HG02798 (cell line): ENCODE results near the gene TRIOBP.

ENCODE experiments used
- ATAC-seq: cut with Tn5 transposase; IDR thresholded peaks from one replicate; pipeline ENCODE4 v1.9.1; 2021; ENCODE audit warnings: mild to moderate bottlenecking; ENCODE audit not compliant: unreplicated experiment, poor library complexity

TRIOBP gene

DNA sequence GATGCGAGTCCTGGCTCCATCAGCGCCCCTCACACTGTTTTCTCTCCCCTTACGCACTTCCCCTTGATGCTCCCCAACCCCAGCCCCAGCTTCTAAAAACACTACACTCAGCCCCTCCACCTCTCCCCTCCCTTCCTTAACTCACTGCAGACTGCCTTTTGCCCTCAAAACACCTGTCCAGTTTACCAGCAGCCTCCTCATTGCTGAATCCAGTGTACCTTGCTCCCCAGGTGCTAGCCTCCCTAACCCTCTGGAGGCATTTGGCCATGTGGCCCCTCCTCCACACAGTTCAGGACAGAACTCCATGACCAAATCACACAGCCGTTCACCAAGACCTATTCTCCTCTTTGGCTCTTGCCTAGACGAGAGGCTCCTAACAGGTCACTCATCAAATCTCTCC lies 123.5 kb downstream of the TRIOBP start:
- ATAC-seq, result no peak

GRCh38 chr22:37822079-37822833 lies 125.4 kb downstream of the TRIOBP start:
- no peak for ATAC-seq

DNA sequence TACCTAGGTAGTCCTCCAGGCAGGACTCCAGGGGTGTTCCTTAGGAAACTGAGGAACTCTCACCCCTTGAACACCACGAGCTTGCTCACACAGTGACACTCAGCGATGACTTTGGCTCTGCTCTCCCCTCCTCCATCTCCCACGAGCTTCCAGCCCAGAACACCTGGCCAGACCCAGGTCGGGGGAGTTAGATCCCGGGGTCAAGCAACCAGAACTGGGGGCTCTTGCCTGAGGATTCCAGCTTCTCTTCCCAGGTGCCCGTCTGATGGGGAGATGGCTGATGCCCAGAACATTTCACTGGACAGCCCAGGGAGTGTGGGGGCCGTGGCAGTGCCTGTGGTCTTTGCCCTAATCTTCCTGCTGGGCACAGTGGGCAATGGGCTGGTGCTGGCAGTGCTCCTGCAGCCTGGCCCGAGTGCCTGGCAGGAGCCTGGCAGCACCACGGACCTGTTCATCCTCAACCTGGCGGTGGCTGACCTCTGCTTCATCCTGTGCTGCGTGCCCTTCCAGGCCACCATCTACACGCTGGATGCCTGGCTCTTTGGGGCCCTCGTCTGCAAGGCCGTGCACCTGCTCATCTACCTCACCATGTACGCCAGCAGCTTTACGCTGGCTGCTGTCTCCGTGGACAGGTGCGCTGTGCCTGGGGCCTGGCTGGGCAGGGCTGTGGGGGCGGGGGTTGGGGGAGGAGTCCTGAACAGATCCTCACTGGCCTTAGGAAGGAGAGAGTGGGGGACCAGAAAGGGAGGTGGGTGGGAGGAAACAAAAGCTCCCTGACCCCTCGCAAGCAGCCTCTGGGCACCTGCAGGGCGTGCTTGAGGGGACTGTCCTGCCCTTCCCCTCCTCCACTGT lies 126.5 kb downstream of the TRIOBP start, which contains the start of gene GALR3:
Gene GALR3, plus strand, starts transcription at position 249 of the 852 bp plus-strand sequence. Its CDS starts 25 bp downstream, at position 274.
- no peak for ATAC-seq

DNA sequence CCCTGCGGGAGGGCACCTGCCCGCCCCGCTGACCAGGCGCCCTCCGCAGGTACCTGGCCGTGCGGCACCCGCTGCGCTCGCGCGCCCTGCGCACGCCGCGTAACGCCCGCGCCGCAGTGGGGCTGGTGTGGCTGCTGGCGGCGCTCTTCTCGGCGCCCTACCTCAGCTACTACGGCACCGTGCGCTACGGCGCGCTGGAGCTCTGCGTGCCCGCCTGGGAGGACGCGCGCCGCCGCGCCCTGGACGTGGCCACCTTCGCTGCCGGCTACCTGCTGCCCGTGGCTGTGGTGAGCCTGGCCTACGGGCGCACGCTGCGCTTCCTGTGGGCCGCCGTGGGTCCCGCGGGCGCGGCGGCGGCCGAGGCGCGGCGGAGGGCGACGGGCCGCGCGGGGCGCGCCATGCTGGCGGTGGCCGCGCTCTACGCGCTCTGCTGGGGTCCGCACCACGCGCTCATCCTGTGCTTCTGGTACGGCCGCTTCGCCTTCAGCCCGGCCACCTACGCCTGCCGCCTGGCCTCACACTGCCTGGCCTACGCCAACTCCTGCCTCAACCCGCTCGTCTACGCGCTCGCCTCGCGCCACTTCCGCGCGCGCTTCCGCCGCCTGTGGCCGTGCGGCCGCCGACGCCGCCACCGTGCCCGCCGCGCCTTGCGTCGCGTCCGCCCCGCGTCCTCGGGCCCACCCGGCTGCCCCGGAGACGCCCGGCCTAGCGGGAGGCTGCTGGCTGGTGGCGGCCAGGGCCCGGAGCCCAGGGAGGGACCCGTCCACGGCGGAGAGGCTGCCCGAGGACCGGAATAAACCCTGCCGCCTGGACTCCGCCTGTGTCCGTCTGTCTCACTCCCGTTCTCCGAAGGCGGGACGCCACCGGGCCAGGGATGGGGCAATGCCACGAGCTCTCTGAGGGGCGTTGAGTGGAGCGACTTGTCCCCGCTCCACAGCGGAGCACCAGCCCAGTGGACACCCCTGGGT lies 128.1 kb downstream of the TRIOBP start:
- no peak for ATAC-seq
